Small intestine (tissue), 7 donors: ENCODE results near the gene CD300LD. TPM values are rescaled to one million over a fixed set of nuclear protein-coding genes. Genes with fewer than 3 reads are reported as not detected.

Experiments
- DNase-seq, 2 donors: peaks; one replicate each; pipeline versions ENCODE4 v3.0.0 to v3.0.0-alpha.2; 2013
- FAIRE-seq: peaks from 2 replicates; lab custom pipeline; 2012; peaks lifted over from hg19 to GRCh38; lab: Jason Lieb, UNC
- H3K27ac ChIP-seq, 3 donors: one replicate each; pipeline ENCODE4 v1.5.1; 2013; ENCODE audit warnings: low read length in 2 of 3, mild to moderate bottlenecking in 2 of 3, control low read depth in 1 of 3, inconsistent platforms in 1 of 3, low read depth in 1 of 3, moderate library complexity in 1 of 3
- H3K27me3 ChIP-seq, 3 donors: one replicate each; pipeline ENCODE4 v1.6.1; 2013; ENCODE audit warnings: low read length in 3 of 3, inconsistent platforms in 1 of 3; ENCODE audit not compliant: control insufficient read depth in 3 of 3, insufficient read depth in 3 of 3
- H3K36me3 ChIP-seq, 3 donors: one replicate each; pipeline ENCODE4 v1.6.1; 2013; ENCODE audit warnings: low read length in 3 of 3, inconsistent platforms in 1 of 3, low read depth in 1 of 3, mild to moderate bottlenecking in 1 of 3, moderate library complexity in 1 of 3; ENCODE audit not compliant: control insufficient read depth in 3 of 3, insufficient read depth in 2 of 3
- H3K4me1 ChIP-seq, 3 donors: one replicate each; pipeline ENCODE4 v1.6.1; 2013; ENCODE audit warnings: low read length in 2 of 3, inconsistent platforms in 1 of 3, low read depth in 1 of 3, mild to moderate bottlenecking in 1 of 3, moderate library complexity in 1 of 3; ENCODE audit not compliant: control insufficient read depth in 3 of 3, insufficient read depth in 2 of 3
- H3K4me3 ChIP-seq, 3 donors: one replicate each; pipeline ENCODE4 v1.5.1; 2013; ENCODE audit warnings: low read length in 3 of 3, control low read depth in 1 of 3, inconsistent platforms in 1 of 3, low read depth in 1 of 3, mild to moderate bottlenecking in 1 of 3, moderate library complexity in 1 of 3
- H3K9me3 ChIP-seq, 2 donors: one replicate each; pipeline ENCODE4 v1.6.1; 2013; ENCODE audit warnings: low read depth in 1 of 2, low read length in 1 of 2; ENCODE audit not compliant: control insufficient read depth in 2 of 2, insufficient read depth in 1 of 2
- WGBS, 3 donors: extraction: QIAGEN DNeasy Blood & Tissue Kit; methylation state at CpG; one replicate each; pipeline ENCODE4 v1.1.7; 2013; 5-methylcytosine and 5-hydroxymethylcytosine counted together
- polyA plus RNA-seq, 4 donors: library from polyadenylated mRNA; stranded (reverse) in 3 of 4; unstranded in 1 of 4; fragments of 200-250 nt in 3 of 4; fragments of 120-200 nt in 1 of 4; gene quantifications; one replicate each; pipeline versions ENCODE4 v1.2.1 to v1.2.3, GENCODE V29; 2013
- donor health status: healthy with polysubstance abuse.
- donor health status: control.
- donor health status: control.
- donor health status: Bipolar disorder and iron deficiency.
- donor health status: healthy.

CD300LD gene
- polyA plus RNA-seq, 4 donors, result not detected

GRCh38 chr17:74547736-74548135 lies 44.3 kb downstream of the CD300LD start:
- no peaks in the 10 kb centered on the region for H3K27me3 ChIP-seq
- H3K4me3 ChIP-seq, result no peak overlapping the region
- H3K36me3 ChIP-seq, result no peaks in the 10 kb centered on the region
- DNase-seq (no peak), FAIRE-seq (no peak)
- H3K27ac ChIP-seq, result no peak overlapping the region
- H3K9me3 ChIP-seq, result no peaks in the 10 kb centered on the region
- whole genome bisulfite sequencing, 3 donors, result 54 to 69% (median 65%) methylated on average over 3 of the region's 3 CpGs
- H3K4me1 ChIP-seq, result no peaks in the 10 kb centered on the region

GRCh38 chr17:74547264-74547663 lies 44.8 kb downstream of the CD300LD start:
- Histone ChIP-seq H3K4me1 (no peaks in the 10 kb centered on the region), H3K27ac (no peak overlapping the region), H3K4me3 (no peak overlapping the region), H3K27me3 (no peaks in the 10 kb centered on the region), H3K36me3 (no peaks in the 10 kb centered on the region), H3K9me3 (no peaks in the 10 kb centered on the region)
- FAIRE-seq (no peak), DNase-seq (no peak)
- WGBS, 3 donors, result 79 to 86% (median 83%) methylated on average over 7 of the region's 7 CpGs

- Histone ChIP-seq H3K4me3 (no peak overlapping the region), H3K9me3 (no peaks in the 10 kb centered on the region), H3K27ac (no peak overlapping the region), H3K4me1 (no peaks in the 10 kb centered on the region), H3K36me3 (no peaks in the 10 kb centered on the region), H3K27me3 (no peaks in the 10 kb centered on the region)
- DNase-seq (no peak), FAIRE-seq (no peak)
- 80 to 89% (median 86%) methylated on average over 7 of the region's 7 CpGs for WGBS, 3 donors
Observed at GRCh38 chr17:74546586-74546985, 45.5 kb downstream of the CD300LD start.

- Histone ChIP-seq H3K36me3 (no peaks in the 10 kb centered on the region), H3K27me3 (no peaks in the 10 kb centered on the region), H3K27ac (peak within 1 kb of the TSS in 1 of 3 donors; percentile 6), H3K9me3 (no peaks in the 10 kb centered on the region), H3K4me1 (no peaks in the 10 kb centered on the region), H3K4me3 (no peak within 1 kb of the TSS)
- DNase-seq, result no peak
- 46 to 62% (median 51%) methylated on average over 5 of the region's 5 CpGs for WGBS, 3 donors
- no peak for FAIRE-seq
Observed at GRCh38 chr17:74545843-74546230, 46.2 kb downstream of the CD300LD start, which contains the start of gene CD300C. TSS of gene CD300C (minus strand) at chr17:74546115. CDS start at chr17:74545782, 333 bp downstream.

GRCh38 chr17:74544991-74545842 lies 46.9 kb downstream of the CD300LD start:
- Histone ChIP-seq H3K27me3 (no peaks in the 10 kb centered on the region), H3K9me3 (no peaks in the 10 kb centered on the region), H3K27ac (peak overlapping the region in 1 of 3 donors; percentile 6), H3K4me1 (no peaks in the 10 kb centered on the region), H3K36me3 (no peaks in the 10 kb centered on the region), H3K4me3 (no peak overlapping the region)
- WGBS, 3 donors, result 77 to 79% (median 78%) methylated on average over 15 to 16 of the region's 16 CpGs
- DNase-seq (no peak), FAIRE-seq (no peak)

- Histone ChIP-seq H3K27ac (no peak overlapping the region), H3K36me3 (no peaks in the 10 kb centered on the region), H3K4me1 (no peaks in the 10 kb centered on the region), H3K27me3 (no peaks in the 10 kb centered on the region), H3K4me3 (no peak overlapping the region), H3K9me3 (no peaks in the 10 kb centered on the region)
- DNase-seq (no peak), FAIRE-seq (no peak)
- WGBS, 3 donors, result 80 to 86% (median 81%) methylated on average over 18 of the region's 18 CpGs
Observed at GRCh38 chr17:74543891-74544760, 48.0 kb downstream of the CD300LD start.

- no peak overlapping the region for H3K4me3 ChIP-seq
- H3K27me3 ChIP-seq, result no peaks in the 10 kb centered on the region
- H3K36me3 ChIP-seq, result no peaks in the 10 kb centered on the region
- FAIRE-seq (no peak), DNase-seq (no peak)
- H3K9me3 ChIP-seq, result no peaks in the 10 kb centered on the region
- WGBS, 3 donors, result 63 to 76% (median 68%) methylated on average over 14 of the region's 14 CpGs
- H3K4me1 ChIP-seq, result no peaks in the 10 kb centered on the region
- no peak overlapping the region for H3K27ac ChIP-seq
Observed at GRCh38 chr17:74543406-74543805, 48.7 kb downstream of the CD300LD start.

GRCh38 chr17:74542727-74543383 lies 49.2 kb downstream of the CD300LD start:
- Histone ChIP-seq H3K36me3 (no peaks in the 10 kb centered on the region), H3K4me1 (no peaks in the 10 kb centered on the region), H3K27me3 (no peaks in the 10 kb centered on the region), H3K9me3 (no peaks in the 10 kb centered on the region), H3K27ac (no peak overlapping the region), H3K4me3 (no peak overlapping the region)
- WGBS, 3 donors, result 71 to 89% (median 83%) methylated on average over 16 to 17 of the region's 17 CpGs
- DNase-seq (no peak), FAIRE-seq (no peak)
